DOHH2 (cell line): ENCODE results near the gene COL1A2.

Experiments used
- H3F3A ChIP-seq: fragments of 200-600 bp; sonication (generic), shearing (Covaris generic); 2 replicates; pipeline ENCODE4 v1.6.0; 2016; ENCODE audit warnings: antibody characterized with exemption, mild to moderate bottlenecking; ENCODE audit not compliant: control insufficient read depth, insufficient read depth
- H3K27ac ChIP-seq: fragments of 200-600 bp; sonication (generic); 2 replicates; pipeline ENCODE4 v1.5.1; 2014; ENCODE audit warnings: low read depth, mild to moderate bottlenecking, low read length, moderate library complexity
- H3K27me3 ChIP-seq: fragments of 200-600 bp; sonication (generic); 2 replicates; pipeline ENCODE4 v1.6.1; 2014; ENCODE audit warnings: mild to moderate bottlenecking, low read length, mixed read lengths; ENCODE audit not compliant: control insufficient read depth
- H3K36me3 ChIP-seq: fragments of 200-600 bp; sonication (generic); 2 replicates; pipeline ENCODE4 v1.6.1; 2014; ENCODE audit warnings: mild to moderate bottlenecking, low read length, moderate library complexity, mixed read lengths; ENCODE audit not compliant: control insufficient read depth
- H3K4me1 ChIP-seq: fragments of 200-600 bp; sonication (generic); 2 replicates; pipeline ENCODE4 v1.6.1; 2014; ENCODE audit warnings: mild to moderate bottlenecking, low read length, mixed read lengths; ENCODE audit not compliant: control insufficient read depth
- H3K4me2 ChIP-seq: fragments of 200-600 bp; sonication (generic); 2 replicates; pipeline ENCODE4 v1.6.0; 2014; ENCODE audit warnings: mild to moderate bottlenecking, low read length, moderate library complexity
- H3K4me3 ChIP-seq: fragments of 200-600 bp; sonication (generic); 2 replicates; pipeline ENCODE4 v1.5.1; 2014; ENCODE audit warnings: mild to moderate bottlenecking, low read length, mixed read lengths
- H3K79me2 ChIP-seq: fragments of 200-600 bp; sonication (generic); 2 replicates; pipeline ENCODE4 v1.6.1; 2014; ENCODE audit warnings: mild to moderate bottlenecking, low read length, mixed read lengths; ENCODE audit not compliant: control insufficient read depth
- H3K9me2 ChIP-seq: fragments of 200-600 bp; sonication (generic); replicated peaks from 2 replicates; pipeline ENCODE4 v1.6.1; 2014; ENCODE audit warnings: mild to moderate bottlenecking, low read length, mixed read lengths; ENCODE audit not compliant: control insufficient read depth
- H3K9me3 ChIP-seq: fragments of 200-600 bp; sonication (generic); 2 replicates; pipeline ENCODE4 v1.6.1; 2014; ENCODE audit warnings: antibody characterized with exemption, low read length, mixed read lengths; ENCODE audit not compliant: control insufficient read depth, insufficient read depth
- H4K20me1 ChIP-seq: fragments of 200-600 bp; sonication (generic); 2 replicates; pipeline ENCODE4 v1.6.0; 2014; ENCODE audit warnings: low read depth, mild to moderate bottlenecking, antibody characterized with exemption, low read length, moderate library complexity; ENCODE audit not compliant: control insufficient read depth, insufficient read depth
- CTCF ChIP-seq: fragments of 200-600 bp; sonication (generic); IDR thresholded peaks from one replicate; pipeline ENCODE4 v1.5.1; 2014; ENCODE audit warnings: antibody characterized with exemption, mild to moderate bottlenecking, low read depth, low read length; ENCODE audit not compliant: poor library complexity, severe bottlenecking
- EZH2phosphoT487 ChIP-seq: fragments of 200-600 bp; sonication (generic); IDR thresholded peaks from 2 replicates; pipeline ENCODE4 v1.6.1; 2017; ENCODE audit warnings: borderline replicate concordance, mild to moderate bottlenecking, antibody characterized with exemption, low read length, moderate library complexity, mixed read lengths

Gene COL1A2

GRCh38 chr7:94452239-94452638 lies 57.5 kb downstream of the COL1A2 start:
- peaks cover 4% of the 10 kb centered on the region for H3K4me1 ChIP-seq
- no peaks in the 10 kb centered on the region for H4K20me1 ChIP-seq
- TF ChIP-seq EZH2phosphoT487, result no peak
- TF ChIP-seq CTCF, result no peak
- no peaks in the 10 kb centered on the region for H3K36me3 ChIP-seq
- no peak overlapping the region for H3K27ac ChIP-seq
- H3F3A ChIP-seq, result no peaks in the 10 kb centered on the region
- no peak overlapping the region for H3K4me2 ChIP-seq
- H3K4me3 ChIP-seq, result no peak overlapping the region
- H3K9me2 ChIP-seq, result no peaks in the 10 kb centered on the region
- H3K79me2 ChIP-seq, result no peaks in the 10 kb centered on the region
- H3K27me3 ChIP-seq, result no peaks in the 10 kb centered on the region; the same call in 1 of the 2 replicates
- no peaks in the 10 kb centered on the region for H3K9me3 ChIP-seq

DNA sequence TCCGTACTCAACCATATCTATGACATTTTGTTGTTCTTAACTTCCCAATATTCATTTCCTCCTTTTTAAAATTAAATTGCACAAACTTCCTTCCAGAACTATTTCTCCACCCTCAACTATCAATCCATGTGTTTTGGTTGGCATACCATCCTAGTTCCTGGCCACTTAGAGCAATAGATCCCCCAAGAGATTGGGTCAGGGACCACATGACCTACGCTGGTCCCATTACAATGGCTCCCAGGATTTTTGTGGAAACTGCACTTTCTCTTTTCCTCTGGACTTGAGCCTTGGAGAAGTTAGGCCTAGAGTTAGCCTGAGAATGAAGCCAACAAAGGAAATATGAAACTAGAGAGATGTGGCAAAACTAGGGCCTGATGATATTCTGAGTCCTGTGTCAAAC lies 59.2 kb downstream of the COL1A2 start:
- H3K9me2 ChIP-seq, result no peaks in the 10 kb centered on the region
- no peaks in the 10 kb centered on the region; the same call in 1 of the 2 replicates for H3K27me3 ChIP-seq
- H3K4me1 ChIP-seq, result peaks cover 4% of the 10 kb centered on the region
- H3K4me3 ChIP-seq, result no peak overlapping the region
- no peak overlapping the region for H3K27ac ChIP-seq
- TF ChIP-seq EZH2phosphoT487, result no peak
- no peak for TF ChIP-seq CTCF
- H3K4me2 ChIP-seq, result no peak overlapping the region
- H3K36me3 ChIP-seq, result no peaks in the 10 kb centered on the region
- H3F3A ChIP-seq, result no peaks in the 10 kb centered on the region
- H3K9me3 ChIP-seq, result no peaks in the 10 kb centered on the region
- no peaks in the 10 kb centered on the region for H3K79me2 ChIP-seq
- H4K20me1 ChIP-seq, result no peaks in the 10 kb centered on the region

DNA sequence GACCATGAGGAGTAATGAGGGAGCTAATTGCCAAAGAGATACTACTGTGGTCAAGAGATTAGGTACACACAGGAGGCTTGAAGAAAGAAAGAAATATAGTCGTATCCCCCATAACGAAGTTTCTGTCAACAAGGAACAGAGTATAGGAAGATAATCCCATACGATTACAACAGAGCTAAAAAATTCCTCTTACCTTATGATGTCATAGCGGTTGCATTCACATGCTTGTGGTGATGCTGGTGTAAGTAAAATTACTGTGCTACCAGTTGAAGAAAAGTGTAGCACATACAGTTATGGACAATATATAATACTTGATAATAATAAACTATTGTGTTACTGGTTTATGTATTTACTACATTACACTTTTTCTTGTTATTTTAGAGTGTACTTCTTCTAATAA lies 63.3 kb downstream of the COL1A2 start:
- H3K4me3 ChIP-seq, result no peak overlapping the region
- H3F3A ChIP-seq, result no peaks in the 10 kb centered on the region
- no peak for TF ChIP-seq CTCF
- TF ChIP-seq EZH2phosphoT487, result no peak
- H3K36me3 ChIP-seq, result no peaks in the 10 kb centered on the region
- no peaks in the 10 kb centered on the region for H3K9me3 ChIP-seq
- H3K27ac ChIP-seq, result no peak overlapping the region
- H3K79me2 ChIP-seq, result no peaks in the 10 kb centered on the region
- no peaks in the 10 kb centered on the region for H3K9me2 ChIP-seq
- no peaks in the 10 kb centered on the region for H3K27me3 ChIP-seq
- H3K4me1 ChIP-seq, result no peaks in the 10 kb centered on the region
- no peaks in the 10 kb centered on the region for H4K20me1 ChIP-seq
- no peak overlapping the region for H3K4me2 ChIP-seq

DNA sequence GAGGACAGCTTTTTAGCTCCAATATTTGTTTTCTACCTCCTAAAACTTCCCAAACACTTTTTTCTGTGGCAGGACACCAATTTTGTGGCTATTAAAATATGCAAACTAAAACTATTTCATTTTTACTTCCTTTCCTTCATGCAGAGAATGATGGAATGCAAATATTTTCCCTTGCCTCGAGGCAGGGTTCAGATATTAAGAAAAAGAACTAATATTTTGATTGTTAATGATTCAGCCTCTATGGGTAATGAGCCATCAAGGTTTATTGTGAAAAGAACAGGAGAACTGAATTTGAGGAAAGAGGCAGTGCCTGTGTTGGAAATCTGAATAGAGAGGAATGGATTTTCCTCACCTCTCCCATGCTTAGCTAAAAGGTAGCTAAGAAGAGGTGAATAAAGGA lies 71.8 kb downstream of the COL1A2 start:
- no peaks in the 10 kb centered on the region for H4K20me1 ChIP-seq
- H3K4me2 ChIP-seq, result no peak overlapping the region
- H3K9me2 ChIP-seq, result no peaks in the 10 kb centered on the region
- no peaks in the 10 kb centered on the region for H3K36me3 ChIP-seq
- no peak for TF ChIP-seq CTCF
- TF ChIP-seq EZH2phosphoT487, result no peak
- no peak overlapping the region for H3K4me3 ChIP-seq
- no peaks in the 10 kb centered on the region for H3K79me2 ChIP-seq
- no peak overlapping the region for H3K27ac ChIP-seq
- no peaks in the 10 kb centered on the region for H3F3A ChIP-seq
- no peaks in the 10 kb centered on the region for H3K4me1 ChIP-seq
- H3K9me3 ChIP-seq, result no peaks in the 10 kb centered on the region
- H3K27me3 ChIP-seq, result no peaks in the 10 kb centered on the region
